Mucosa of descending colon (tissue), 3 donors: ENCODE measurements around the gene RUNX3. TPM values are rescaled to one million over a fixed set of nuclear protein-coding genes. Genes with fewer than 3 reads are reported as not detected.

Source experiments
- ATAC-seq: fragments of 200-7000 bp; cut with Tn5 transposase; one replicate; pipeline ENCODE4 v1.9.1; 2020; ENCODE audit warnings: mild to moderate bottlenecking, moderate library complexity
- DNase-seq, 3 donors: peaks; one replicate each; pipeline ENCODE4 v3.0.0-alpha.2; 2020
- H3K36me3 ChIP-seq: fragments of 200-600 bp; one replicate; pipeline ENCODE4 v1.8.0; 2021; ENCODE audit warnings: low read depth, mild to moderate bottlenecking
- H3K4me1 ChIP-seq: fragments of 200-600 bp; one replicate; pipeline ENCODE4 v1.8.0; 2021; ENCODE audit warnings: low read depth, mild to moderate bottlenecking
- H3K4me3 ChIP-seq: fragments of 200-600 bp; one replicate; pipeline ENCODE4 v1.8.0; 2021; ENCODE audit warnings: mild to moderate bottlenecking
- H3K9me3 ChIP-seq: fragments of 200-600 bp; one replicate; pipeline ENCODE4 v1.8.0; 2021; ENCODE audit warnings: mild to moderate bottlenecking
- CTCF ChIP-seq: fragments of 200-600 bp; IDR thresholded peaks from one replicate; pipeline ENCODE4 v1.8.0; 2022; ENCODE audit warnings: antibody characterized with exemption, mild to moderate bottlenecking
- intact Hi-C, 2 donors: fragments of 100-400 bp; cut with DNase I in 1 of 2; cut with micrococcal nuclease in 1 of 2; formaldehyde crosslinking; loops; one replicate each; pipeline versions ENCODE4 v1.11.0 to v1.11.1; 2022; cut with DNase I, micrococcal nuclease
- total RNA-seq, 3 donors: library from RNA; stranded (reverse); fragmentation: NEBNext Ultra II Directional in 2 of 3; extraction: Animal tissue kit (Norgen Biotek cat#: 25700) in 2 of 3; gene quantifications; one replicate each; pipeline versions ENCODE4 v1.2.1 to v1.2.4, GENCODE V29; 2021 to 2023
- donor health status: DM: no; HTN: no; CAD: no; lungs with moderate emphysema.
- donor health status: DM: no; HTN: no; CAD: no.
- donor health status: DM: no; HTN: yes; CAD: no.

RUNX3 gene
- total RNA-seq, 3 donors from 2014 or later = 3.2 to 6.1 (median 5.0) TPM

- Histone ChIP-seq H3K36me3 (no peaks in the 10 kb centered on the region), H3K9me3 (no peaks in the 10 kb centered on the region), H3K4me1 (no peaks in the 10 kb centered on the region), H3K4me3 (no peak overlapping the region)
- DNase-seq (peak in 1 of 3 donors; percentile 24), ATAC-seq (no peak)
- intact Hi-C loops = no loop called here
- TF ChIP-seq CTCF = no peak
These were observed 27.1 kb upstream of the RUNX3 start for GRCh38 chr1:24957016-24957807.

- no peak for ATAC-seq
These were observed 25.8 kb upstream of the RUNX3 start for GRCh38 chr1:24955779-24956365.

GRCh38 chr1:24955161-24955560, 25.1 kb upstream of the RUNX3 start:
- TF ChIP-seq CTCF = no peak
- ATAC-seq = peak; percentile 61
- no peaks in the 10 kb centered on the region for H3K36me3 ChIP-seq
- no peaks in the 10 kb centered on the region for H3K9me3 ChIP-seq
- H3K4me3 ChIP-seq = no peak overlapping the region
- no peaks in the 10 kb centered on the region for H3K4me1 ChIP-seq
- peak in 1 of 3 donors; percentile 12 for DNase-seq
- intact Hi-C loops = no loop called here

More at GRCh38 chr1:24955779-24956365, 25.8 kb upstream of the RUNX3 start:
- intact Hi-C loops = no loop called here
- Histone ChIP-seq H3K9me3 (no peaks in the 10 kb centered on the region), H3K4me3 (no peak overlapping the region), H3K4me1 (no peaks in the 10 kb centered on the region), H3K36me3 (no peaks in the 10 kb centered on the region)
- no peak for TF ChIP-seq CTCF
- DNase-seq = no peak

GRCh38 chr1:24954631-24955030, 24.6 kb upstream of the RUNX3 start:
- TF ChIP-seq CTCF = no peak
- no peak for ATAC-seq
- Histone ChIP-seq H3K4me3 (no peak overlapping the region), H3K9me3 (no peaks in the 10 kb centered on the region), H3K4me1 (no peaks in the 10 kb centered on the region), H3K36me3 (no peaks in the 10 kb centered on the region)
- DNase-seq = no peak
- intact Hi-C loops = no loop called here

GRCh38 chr1:24954022-24954421, 23.9 kb upstream of the RUNX3 start:
- no peak for DNase-seq
- Histone ChIP-seq H3K4me3 (no peak overlapping the region), H3K9me3 (no peaks in the 10 kb centered on the region), H3K4me1 (no peaks in the 10 kb centered on the region), H3K36me3 (no peaks in the 10 kb centered on the region)
- intact Hi-C loops = no loop called here
- ATAC-seq = no peak
- TF ChIP-seq CTCF = no peak
